Panc1 (cell line): ENCODE data around the gene SCPEP1.

Source experiments
- CTCF ChIP-seq: fragments of 450-650 bp; IDR thresholded peaks from 2 replicates; pipeline ENCODE4 v1.5.1; 2017; ENCODE audit warnings: mild to moderate bottlenecking
- REST ChIP-seq, 2 experiments: IDR thresholded peaks; 2 replicates each; pipeline ENCODE4 v1.6.1; 2011 to 2012; ENCODE audit warnings: low read depth in 2 of 2, control low read depth in 1 of 2, low read length in 1 of 2, mild to moderate bottlenecking in 1 of 2, moderate library complexity in 1 of 2; ENCODE audit not compliant: insufficient read depth in 1 of 2
- TCF7L2 ChIP-seq: IDR thresholded peaks from 2 replicates; pipeline ENCODE4 v1.6.1; 2011; ENCODE audit warnings: mild to moderate bottlenecking, low read depth, low read length, inconsistent platforms

GRCh38 chr17:57009737-57010445, 32.0 kb downstream of the SCPEP1 start:
- TF ChIP-seq CTCF, result peak; percentile 89
- TF ChIP-seq TCF7L2, result no peak
- no peak for TF ChIP-seq REST (IDR thresholded peaks at IDR 0.05; ENCODE audit: insufficient read depth in 1 of 2, low read depth in 2 of 2, low read length in 1 of 2)
